ENCODE data around the gene FFAR4.

The FFAR4 gene

DNA sequence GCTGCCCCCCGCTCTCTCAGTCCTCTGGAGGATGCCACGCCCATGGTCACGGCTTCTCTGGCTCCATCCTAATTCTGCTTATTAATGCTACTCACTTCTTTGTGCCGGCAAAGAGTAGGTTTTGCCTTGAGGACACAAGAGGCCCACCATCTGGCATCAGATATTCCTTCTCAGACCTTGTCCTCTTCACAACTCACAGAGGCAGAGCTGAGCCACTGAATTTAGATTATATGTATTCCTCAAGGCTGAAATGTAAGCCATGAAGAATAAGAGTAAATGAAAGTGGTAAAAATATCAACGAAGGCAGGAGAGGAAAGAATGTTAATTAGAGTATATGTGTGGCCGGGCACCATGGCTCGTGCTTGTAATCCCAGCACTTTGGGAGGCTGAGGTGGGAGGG lies 28.1 kb downstream of the FFAR4 start:
- FAIRE-seq, result no peak
- TF ChIP-seq, protein P1, sequence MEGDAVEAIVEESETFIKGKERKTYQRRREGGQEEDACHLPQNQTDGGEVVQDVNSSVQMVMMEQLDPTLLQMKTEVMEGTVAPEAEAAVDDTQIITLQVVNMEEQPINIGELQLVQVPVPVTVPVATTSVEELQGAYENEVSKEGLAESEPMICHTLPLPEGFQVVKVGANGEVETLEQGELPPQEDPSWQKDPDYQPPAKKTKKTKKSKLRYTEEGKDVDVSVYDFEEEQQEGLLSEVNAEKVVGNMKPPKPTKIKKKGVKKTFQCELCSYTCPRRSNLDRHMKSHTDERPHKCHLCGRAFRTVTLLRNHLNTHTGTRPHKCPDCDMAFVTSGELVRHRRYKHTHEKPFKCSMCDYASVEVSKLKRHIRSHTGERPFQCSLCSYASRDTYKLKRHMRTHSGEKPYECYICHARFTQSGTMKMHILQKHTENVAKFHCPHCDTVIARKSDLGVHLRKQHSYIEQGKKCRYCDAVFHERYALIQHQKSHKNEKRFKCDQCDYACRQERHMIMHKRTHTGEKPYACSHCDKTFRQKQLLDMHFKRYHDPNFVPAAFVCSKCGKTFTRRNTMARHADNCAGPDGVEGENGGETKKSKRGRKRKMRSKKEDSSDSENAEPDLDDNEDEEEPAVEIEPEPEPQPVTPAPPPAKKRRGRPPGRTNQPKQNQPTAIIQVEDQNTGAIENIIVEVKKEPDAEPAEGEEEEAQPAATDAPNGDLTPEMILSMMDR (IDR thresholded peaks at IDR 0.05; ENCODE audit: insufficient read depth, missing control alignments), result no peak
- no peak for DNase-seq (ENCODE audit: insufficient read length, low spot score)

DNA sequence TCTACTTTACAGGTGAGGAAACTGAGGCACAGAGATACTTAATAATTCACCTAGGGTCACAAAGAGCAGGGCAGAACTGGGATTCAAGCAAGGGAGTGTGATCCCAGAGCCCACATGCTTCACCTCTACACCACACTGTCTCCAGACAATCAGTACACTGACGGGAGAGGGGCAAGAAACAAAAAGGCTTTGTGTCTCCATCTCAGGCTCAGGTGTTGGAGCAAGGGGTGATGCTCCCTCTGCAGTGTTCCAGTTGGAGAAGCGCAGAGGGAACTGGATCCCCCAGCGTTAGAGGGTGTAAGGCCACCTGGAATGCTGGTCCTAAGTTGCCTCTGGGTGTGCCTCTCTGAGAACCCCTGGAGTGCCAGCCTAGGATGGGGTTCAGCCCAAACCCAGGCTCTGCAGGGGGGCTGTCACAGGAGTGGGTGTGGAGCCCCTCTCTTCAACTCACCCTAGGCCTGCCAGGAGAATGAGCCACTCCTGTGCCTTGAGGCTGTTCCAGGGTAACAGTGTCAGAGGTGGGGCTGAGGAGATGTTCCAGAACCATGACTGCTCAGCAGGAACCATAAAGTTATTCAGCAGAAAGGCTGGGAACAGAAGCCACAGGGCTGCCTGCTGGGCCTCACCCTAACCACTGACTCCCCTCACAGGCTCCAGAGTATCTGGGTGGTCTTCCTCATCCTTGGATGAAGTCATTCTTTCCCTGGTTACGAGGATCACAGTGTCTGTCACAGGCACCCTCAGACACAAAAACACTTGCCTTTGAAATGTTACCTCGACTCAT lies 29.1 kb downstream of the FFAR4 start:
- TF ChIP-seq, protein P1 (IDR thresholded peaks at IDR 0.05; ENCODE audit: insufficient read depth, missing control alignments), result no peak
- DNase-seq (ENCODE audit: insufficient read length, low spot score) (no peak), FAIRE-seq (no peak)

DNA sequence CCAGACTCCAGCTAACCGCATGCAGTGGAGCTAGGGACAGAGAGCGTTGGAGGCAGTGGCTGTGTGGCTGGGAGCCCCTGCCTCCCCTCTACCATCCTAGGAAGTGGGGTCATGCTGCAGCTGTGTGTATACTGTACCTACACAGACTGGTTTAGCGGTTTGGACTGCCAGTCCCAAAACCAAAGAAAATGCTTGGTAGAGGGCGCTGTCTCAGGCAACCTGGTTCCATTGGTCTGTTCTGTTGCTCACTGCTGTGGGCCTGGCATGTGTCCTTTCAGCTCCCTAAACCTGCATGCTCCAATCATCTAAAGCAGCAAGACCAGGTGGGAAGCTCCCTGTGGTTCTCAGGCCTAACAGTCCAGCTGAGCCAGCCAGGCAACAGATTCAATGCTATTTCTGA lies 30.1 kb downstream of the FFAR4 start:
- no peak for DNase-seq (ENCODE audit: insufficient read length, low spot score)
- TF ChIP-seq, protein P1 (IDR thresholded peaks at IDR 0.05; ENCODE audit: insufficient read depth, missing control alignments), result no peak
- no peak for FAIRE-seq

DNA sequence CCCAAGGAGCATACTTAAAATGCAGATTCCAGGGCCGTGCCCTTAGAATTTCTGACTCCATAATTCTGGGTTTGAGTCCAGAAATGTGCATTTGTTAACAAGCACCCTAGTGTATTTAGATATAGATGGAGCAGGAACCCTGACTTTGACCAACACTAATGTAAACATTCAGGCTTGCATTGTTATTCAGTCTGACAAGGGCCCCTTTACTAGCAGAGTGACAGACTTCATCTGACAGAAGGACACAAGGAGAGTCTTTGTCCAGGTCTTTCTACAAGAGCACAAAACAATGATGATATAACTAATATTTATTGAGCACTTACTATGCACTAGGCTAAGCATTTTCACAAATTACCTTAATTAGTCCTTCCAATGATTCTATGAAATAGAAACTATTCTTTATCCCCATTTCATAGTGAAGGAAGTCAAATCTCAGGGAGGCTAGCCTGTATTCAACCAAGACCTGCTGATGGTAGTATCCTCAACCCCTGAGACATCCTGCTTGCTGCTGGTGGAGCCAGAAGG lies 30.7 kb downstream of the FFAR4 start:
- TF ChIP-seq, protein P1 (IDR thresholded peaks at IDR 0.05; ENCODE audit: insufficient read depth, missing control alignments), result no peak
- DNase-seq (ENCODE audit: insufficient read length, low spot score) (no peak), FAIRE-seq (no peak)

DNA sequence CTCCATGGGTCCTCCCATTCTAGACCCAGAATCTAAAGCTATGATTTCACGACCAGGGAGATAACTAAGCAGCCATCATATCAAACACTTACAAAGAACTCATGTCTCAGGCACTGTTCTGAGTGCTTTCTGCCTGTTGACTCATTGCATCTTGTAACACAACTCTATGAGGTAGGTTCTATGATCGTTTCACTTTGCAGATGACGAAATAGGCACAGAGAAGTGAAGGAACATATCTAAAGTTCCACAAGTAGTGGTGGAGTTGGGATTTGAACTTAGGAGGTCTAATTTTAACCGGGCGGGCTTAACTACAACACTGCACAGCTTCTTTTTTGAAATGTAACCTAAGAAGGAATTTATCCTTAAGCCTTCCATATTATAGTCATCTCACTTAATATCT lies 31.7 kb downstream of the FFAR4 start:
- DNase-seq (ENCODE audit: insufficient read length, low spot score) (no peak), FAIRE-seq (no peak)
- TF ChIP-seq, protein P1 (IDR thresholded peaks at IDR 0.05; ENCODE audit: insufficient read depth, missing control alignments), result no peak

DNA sequence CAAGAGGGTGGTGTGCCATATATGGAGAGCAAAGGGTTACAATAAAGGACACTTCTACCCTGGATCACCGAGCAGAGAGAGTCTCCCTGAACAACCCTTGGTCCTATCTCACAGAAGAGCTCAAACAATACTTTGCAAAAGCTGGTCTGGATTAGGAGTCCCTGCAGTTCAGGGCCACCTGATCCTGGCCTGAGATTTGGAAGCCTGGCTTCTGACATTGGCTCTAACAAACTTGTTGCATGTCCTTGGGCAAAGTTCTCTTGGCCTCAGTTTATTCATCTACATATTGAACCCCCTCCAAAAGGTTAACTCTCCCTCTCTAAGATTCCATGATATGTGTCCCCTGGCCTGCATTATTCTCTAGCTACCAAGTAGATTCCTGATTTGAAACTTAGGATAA lies 32.9 kb downstream of the FFAR4 start:
- TF ChIP-seq, protein P1 (IDR thresholded peaks at IDR 0.05; ENCODE audit: insufficient read depth, missing control alignments), result no peak
- DNase-seq (ENCODE audit: insufficient read length, low spot score), result no peak
- FAIRE-seq, result no peak

DNA sequence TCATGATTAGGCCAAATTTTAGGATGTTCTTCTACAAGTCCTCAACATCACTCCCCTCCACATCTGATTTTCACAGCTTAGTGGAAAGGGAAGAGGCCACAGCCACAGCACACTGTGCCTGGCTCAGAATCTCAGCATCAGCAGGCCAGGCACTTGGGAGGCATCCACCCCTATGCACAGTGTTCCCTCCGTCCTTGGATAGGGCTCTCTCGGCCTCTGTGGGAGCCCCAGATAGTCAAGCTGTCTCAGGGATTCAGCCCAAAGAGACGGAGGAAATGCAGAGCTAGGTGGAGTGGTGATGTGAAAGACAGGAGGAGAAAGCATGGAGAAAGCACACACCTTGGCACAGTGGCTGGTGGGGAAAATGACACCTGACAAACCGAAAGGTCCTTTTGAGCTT lies 33.3 kb downstream of the FFAR4 start:
- FAIRE-seq (no peak), DNase-seq (ENCODE audit: insufficient read length, low spot score) (no peak)
- TF ChIP-seq, protein P1 (IDR thresholded peaks at IDR 0.05; ENCODE audit: insufficient read depth, missing control alignments), result no peak
